GM06990 (cell line): ENCODE results near the gene AKT1.

Experiments used
- DNase-seq: peaks from one replicate; pipeline ENCODE4 v3.0.0-alpha.2; 2011; ENCODE audit not compliant: insufficient read length; ENCODE audit errors: extremely low read depth
- H3K27me3 ChIP-seq: replicated peaks from 2 replicates; pipeline ENCODE4 v1.6.0; 2011; ENCODE audit warnings: low read length; ENCODE audit not compliant: control insufficient read depth, insufficient read depth
- H3K36me3 ChIP-seq: 2 replicates; pipeline ENCODE4 v1.5.1; 2011; ENCODE audit warnings: low read length; ENCODE audit not compliant: control insufficient read depth, insufficient read depth
- H3K4me3 ChIP-seq: replicated peaks from 2 replicates; pipeline ENCODE4 v1.5.1; 2011; ENCODE audit warnings: low read depth, mild to moderate bottlenecking, control low read depth, low read length
- TF ChIP-seq, protein P1 (sequence below): IDR thresholded peaks from 2 replicates; pipeline ENCODE4 v1.5.1; 2011; ENCODE audit warnings: low read length, control low read depth, mild to moderate bottlenecking, inconsistent platforms; ENCODE audit not compliant: insufficient read depth, poor library complexity, severe bottlenecking

The AKT1 gene

DNA sequence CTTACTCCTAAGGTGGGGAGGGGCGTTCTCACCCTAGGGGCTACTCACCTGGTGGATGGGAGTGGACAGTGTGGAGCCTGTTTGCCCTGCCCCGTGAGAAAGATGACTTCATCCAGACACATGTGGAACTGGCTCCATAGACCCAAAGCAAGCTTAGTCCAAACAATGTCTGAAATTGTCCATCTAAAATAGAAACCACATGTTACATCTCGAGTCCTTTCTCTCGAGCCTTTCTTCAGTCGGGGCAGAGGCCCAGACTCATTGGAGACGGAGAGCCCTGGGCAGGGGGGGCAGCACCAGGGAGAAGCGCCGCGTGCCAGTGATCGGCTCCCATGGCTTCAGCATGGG lies 38.3 kb downstream of the AKT1 start:
- Histone ChIP-seq H3K27me3 (no peaks in the 10 kb centered on the region), H3K4me3 (no peak overlapping the region), H3K36me3 (peaks cover 27% of the 10 kb centered on the region)
- no peak for DNase-seq
- TF ChIP-seq, protein P1, sequence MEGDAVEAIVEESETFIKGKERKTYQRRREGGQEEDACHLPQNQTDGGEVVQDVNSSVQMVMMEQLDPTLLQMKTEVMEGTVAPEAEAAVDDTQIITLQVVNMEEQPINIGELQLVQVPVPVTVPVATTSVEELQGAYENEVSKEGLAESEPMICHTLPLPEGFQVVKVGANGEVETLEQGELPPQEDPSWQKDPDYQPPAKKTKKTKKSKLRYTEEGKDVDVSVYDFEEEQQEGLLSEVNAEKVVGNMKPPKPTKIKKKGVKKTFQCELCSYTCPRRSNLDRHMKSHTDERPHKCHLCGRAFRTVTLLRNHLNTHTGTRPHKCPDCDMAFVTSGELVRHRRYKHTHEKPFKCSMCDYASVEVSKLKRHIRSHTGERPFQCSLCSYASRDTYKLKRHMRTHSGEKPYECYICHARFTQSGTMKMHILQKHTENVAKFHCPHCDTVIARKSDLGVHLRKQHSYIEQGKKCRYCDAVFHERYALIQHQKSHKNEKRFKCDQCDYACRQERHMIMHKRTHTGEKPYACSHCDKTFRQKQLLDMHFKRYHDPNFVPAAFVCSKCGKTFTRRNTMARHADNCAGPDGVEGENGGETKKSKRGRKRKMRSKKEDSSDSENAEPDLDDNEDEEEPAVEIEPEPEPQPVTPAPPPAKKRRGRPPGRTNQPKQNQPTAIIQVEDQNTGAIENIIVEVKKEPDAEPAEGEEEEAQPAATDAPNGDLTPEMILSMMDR = no peak

DNA sequence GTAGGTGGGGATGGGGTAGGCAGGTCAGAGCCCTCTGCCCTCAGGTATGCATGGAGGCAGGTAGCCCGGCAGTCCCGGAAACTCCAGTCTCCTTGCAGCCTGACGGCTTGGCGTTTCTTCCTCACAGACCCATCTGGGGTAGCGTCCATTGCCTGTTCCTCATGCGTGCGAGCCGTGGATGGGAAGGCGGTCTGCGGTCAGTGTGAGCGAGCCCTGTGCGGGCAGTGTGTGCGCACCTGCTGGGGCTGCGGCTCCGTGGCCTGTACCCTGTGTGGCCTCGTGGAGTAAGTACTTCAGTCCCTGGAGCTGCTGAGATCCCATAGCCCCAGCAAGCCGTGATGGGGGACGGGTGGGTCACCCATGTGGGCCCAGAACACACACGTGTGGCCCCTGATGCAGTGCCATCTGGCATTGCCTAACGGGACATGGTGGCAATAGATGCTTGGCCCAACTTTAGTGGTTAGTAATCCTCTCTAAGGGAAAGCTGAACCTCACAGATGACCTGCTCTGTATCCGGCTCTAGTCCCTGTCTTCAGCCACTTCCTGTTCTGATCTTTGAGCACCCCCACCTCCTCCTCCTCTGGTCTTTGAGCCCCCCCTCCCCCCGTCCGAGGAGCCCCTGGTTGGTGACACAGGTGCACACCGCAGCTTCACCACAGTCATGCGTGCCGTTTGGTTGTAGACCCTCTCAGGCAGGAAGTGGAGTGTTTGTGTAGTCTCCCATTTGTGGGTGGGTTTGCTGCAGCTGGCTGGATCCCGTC lies 38.9 kb downstream of the AKT1 start:
- Histone ChIP-seq H3K36me3 (peaks cover 27% of the 10 kb centered on the region), H3K27me3 (no peaks in the 10 kb centered on the region), H3K4me3 (no peak overlapping the region)
- TF ChIP-seq, protein P1 = no peak
- DNase-seq = peak; percentile 44

DNA sequence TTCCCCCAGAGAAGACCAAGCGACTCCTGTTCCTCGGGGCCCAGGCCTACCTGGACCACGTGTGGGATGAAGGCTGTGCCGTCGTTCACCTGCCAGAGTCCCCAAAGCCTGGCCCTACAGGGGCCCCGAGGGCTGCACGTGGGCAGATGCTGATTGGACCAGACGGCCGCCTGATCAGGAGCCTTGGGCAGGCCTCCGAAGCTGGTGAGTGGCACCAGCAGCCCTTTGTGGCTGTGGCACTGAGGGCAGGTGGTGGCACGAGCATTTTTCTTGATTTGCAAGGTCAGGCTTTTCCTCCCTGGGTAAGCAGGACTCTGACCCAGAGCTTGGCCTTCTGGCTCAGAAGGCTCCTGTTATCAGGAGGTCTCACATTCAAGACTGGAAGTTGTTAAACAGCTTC lies 39.9 kb downstream of the AKT1 start:
- no peak overlapping the region for H3K4me3 ChIP-seq
- TF ChIP-seq, protein P1 = no peak
- peaks cover 25% of the 10 kb centered on the region for H3K36me3 ChIP-seq
- DNase-seq = no peak
- no peaks in the 10 kb centered on the region for H3K27me3 ChIP-seq

DNA sequence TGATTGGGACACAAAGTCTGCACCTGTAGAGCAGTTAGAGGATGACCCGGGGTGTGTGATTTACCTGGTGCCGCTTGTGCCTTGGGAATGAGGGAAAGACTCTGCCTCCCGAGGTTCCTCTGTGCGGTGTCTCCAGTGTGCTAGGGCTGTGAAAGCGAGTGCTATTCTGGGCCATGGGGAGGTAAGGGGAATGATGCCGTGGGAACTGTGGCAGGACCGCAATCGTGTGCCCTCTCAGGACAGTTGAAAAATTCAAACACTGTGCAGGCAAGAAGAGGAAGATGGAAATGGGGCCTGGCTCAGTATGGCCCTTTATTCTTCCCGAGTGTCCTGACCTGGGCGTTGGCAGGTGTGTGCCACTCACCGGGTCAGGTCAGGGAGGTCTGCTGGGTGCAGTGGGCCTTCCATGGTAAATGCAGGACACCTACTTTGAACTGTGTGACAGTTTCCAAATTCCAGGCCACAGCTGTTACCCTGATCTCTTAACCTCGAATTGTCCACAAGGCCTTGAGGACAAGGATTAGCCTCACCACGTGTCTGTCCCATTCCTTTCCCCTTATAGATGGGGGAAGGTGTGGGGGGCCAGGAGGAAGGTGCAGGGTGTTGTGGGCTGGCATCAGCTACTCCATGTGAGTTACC lies 41.2 kb downstream of the AKT1 start:
- Histone ChIP-seq H3K4me3 (peak overlapping the region; percentile 98), H3K36me3 (peaks cover 19% of the 10 kb centered on the region), H3K27me3 (no peaks in the 10 kb centered on the region)
- no peak for DNase-seq
- TF ChIP-seq, protein P1 = no peak

DNA sequence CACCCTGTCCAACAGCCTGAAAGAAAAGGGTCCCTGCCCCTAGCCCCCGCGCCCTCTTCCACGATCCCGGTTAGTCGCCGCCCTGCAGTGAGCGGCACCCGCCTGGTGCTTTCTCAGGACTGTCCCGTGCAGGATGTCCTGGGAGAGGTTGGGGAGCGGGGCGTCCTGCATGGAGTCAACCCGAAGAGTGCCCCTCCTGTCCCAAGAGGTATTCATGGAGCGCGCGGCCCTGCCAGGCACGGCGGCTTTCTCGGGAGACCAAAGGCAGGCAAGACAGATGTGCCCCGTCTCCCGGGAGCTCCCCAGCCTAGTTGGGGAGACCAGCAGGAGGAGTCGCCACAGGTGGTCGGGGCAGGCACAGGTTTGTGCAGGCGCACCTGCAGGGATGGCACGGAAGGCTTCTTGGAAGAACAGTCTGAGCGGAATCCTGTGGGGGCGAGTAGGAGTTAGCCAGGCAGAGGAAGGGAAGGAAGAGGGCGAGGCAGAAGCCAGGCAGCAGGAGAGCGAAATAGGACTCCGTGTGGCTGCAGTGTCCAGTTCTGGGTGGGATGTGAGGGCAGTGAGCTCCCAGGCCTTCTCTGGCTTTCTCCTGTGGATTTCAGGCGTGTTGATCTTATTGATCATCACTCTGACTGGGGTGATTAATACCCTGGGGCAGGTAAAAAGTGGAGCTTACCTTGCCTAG lies 41.9 kb downstream of the AKT1 start:
- TF ChIP-seq, protein P1 = no peak
- Histone ChIP-seq H3K27me3 (no peaks in the 10 kb centered on the region), H3K36me3 (peaks cover 16% of the 10 kb centered on the region), H3K4me3 (peak overlapping the region; percentile 98)
- no peak for DNase-seq
